Lower leg skin (tissue), 3 donors: ENCODE results near the gene BOK.

Experiments used
- POLR2A ChIP-seq, 2 donors: fragments of 450-650 bp; IDR thresholded peaks; one replicate each; pipeline ENCODE4 v1.6.1; 2016 to 2017; ENCODE audit warnings: antibody characterized with exemption in 2 of 2, mild to moderate bottlenecking in 1 of 2, moderate library complexity in 1 of 2
- TF ChIP-seq, protein P1 (sequence below), 3 donors: fragments of 450-650 bp; IDR thresholded peaks; one replicate each; pipeline ENCODE4 v1.5.1; 2016; ENCODE audit warnings: antibody characterized with exemption in 3 of 3, mild to moderate bottlenecking in 3 of 3, moderate library complexity in 2 of 3

DNA sequence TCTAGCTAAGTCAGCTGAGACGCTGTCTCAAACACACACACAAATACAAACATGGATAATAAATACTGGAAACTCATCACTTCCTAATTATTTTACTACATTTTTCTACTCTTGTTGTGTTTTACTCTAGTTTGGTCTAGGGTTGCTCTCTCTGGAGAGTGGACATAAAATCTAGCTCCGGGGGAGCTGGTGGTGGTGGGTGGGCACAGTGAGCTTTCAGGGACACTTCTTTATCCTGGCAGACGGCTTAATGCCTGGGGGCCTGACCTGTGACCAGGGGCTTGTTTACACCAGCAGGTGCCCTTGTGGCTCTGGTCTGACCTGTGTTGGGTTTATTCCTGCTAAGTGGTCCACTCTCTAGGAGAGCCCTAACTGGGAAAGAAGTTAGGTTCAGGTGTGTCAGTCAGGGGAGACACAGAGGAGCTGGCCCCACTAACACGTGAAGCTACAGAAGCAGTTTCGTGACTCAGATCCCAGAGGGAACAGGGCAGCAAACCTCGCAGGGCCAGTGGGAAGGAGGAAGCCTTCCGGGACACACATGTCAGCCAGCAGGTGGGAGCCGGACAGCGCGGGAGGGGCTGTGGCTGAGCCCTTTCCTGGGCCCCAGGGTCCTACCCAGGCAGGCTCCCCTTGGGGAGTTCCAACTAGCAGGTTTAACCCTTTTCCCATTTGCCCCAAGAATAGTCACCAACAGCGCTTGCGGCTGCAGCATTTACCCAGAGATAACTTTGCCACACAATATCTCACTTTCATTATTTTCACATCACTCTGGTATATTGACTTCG lies 22.5 kb upstream of the BOK start:
- TF ChIP-seq, protein P1, sequence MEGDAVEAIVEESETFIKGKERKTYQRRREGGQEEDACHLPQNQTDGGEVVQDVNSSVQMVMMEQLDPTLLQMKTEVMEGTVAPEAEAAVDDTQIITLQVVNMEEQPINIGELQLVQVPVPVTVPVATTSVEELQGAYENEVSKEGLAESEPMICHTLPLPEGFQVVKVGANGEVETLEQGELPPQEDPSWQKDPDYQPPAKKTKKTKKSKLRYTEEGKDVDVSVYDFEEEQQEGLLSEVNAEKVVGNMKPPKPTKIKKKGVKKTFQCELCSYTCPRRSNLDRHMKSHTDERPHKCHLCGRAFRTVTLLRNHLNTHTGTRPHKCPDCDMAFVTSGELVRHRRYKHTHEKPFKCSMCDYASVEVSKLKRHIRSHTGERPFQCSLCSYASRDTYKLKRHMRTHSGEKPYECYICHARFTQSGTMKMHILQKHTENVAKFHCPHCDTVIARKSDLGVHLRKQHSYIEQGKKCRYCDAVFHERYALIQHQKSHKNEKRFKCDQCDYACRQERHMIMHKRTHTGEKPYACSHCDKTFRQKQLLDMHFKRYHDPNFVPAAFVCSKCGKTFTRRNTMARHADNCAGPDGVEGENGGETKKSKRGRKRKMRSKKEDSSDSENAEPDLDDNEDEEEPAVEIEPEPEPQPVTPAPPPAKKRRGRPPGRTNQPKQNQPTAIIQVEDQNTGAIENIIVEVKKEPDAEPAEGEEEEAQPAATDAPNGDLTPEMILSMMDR (IDR thresholded peaks at IDR 0.05), result no peak
- no peak for TF ChIP-seq POLR2A (IDR thresholded peaks at IDR 0.05)
